ENCODE measurements around the gene SEMA5A. TPM values are rescaled to one million over a fixed set of nuclear protein-coding genes. Genes with fewer than 3 reads are reported as not detected.

Gene SEMA5A
- total and polyA plus RNA-seq, 2 of the 8 experiments (the other 6 are each of a cell fraction or from before 2014, with no cell fraction given): 5.3 to 8.9 TPM

- Histone ChIP-seq H3K36me3 (ENCODE audit: control insufficient read depth in 2 of 4, insufficient read depth in 4 of 4, low read length in 3 of 4) (no peaks in the 10 kb centered on the region), H3K4me3 (ENCODE audit: extremely low read depth in 1 of 4, insufficient read depth in 2 of 4, low read depth in 3 of 4, low read length in 4 of 4) (no peak overlapping the region), H3K4me2 (ENCODE audit: insufficient read depth in 1 of 2, low read depth in 2 of 2, low read length in 2 of 2) (no peak overlapping the region), H4K8ac (ENCODE audit: extremely low read depth, insufficient read depth, low read length) (no peak overlapping the region), H3K79me2 (ENCODE audit: control insufficient read depth in 1 of 2, insufficient read depth in 2 of 2, low read length in 2 of 2) (no peaks in the 10 kb centered on the region), H3K27ac (ENCODE audit: low read depth, low read length) (no peak overlapping the region), H3K23me2 (ENCODE audit: low read depth, low read length) (no peaks in the 10 kb centered on the region; the same call in 1 of the 2 replicates), H3K9ac (replicated peaks in 1 of 4; ENCODE audit: extremely low read depth in 1 of 4, low read depth in 3 of 4, low read length in 3 of 4) (no peak overlapping the region), H3K79me1 (ENCODE audit: low read depth, low read length) (no peaks in the 10 kb centered on the region), H2BK5ac (ENCODE audit: low read depth, low read length) (no peak overlapping the region), H4K20me1 (replicated peaks in 1 of 2; ENCODE audit: control insufficient read depth in 1 of 2, insufficient read depth in 2 of 2, low read length in 2 of 2) (no peaks in the 10 kb centered on the region), H4K5ac (ENCODE audit: insufficient read length, low read depth, low read length) (no peak overlapping the region), H2BK12ac (ENCODE audit: low read depth, low read length) (no peak overlapping the region), H3K27me3 (replicated peaks in 1 of 4; ENCODE audit: control insufficient read depth in 3 of 4, extremely low read depth in 1 of 4, insufficient read depth in 3 of 4, low read length in 3 of 4) (no peaks in the 10 kb centered on the region), H3K9me3 (ENCODE audit: insufficient read depth in 2 of 2, low read depth in 1 of 2, low read length in 1 of 2) (peaks cover 13 to 15% of the 10 kb centered on the region in 2 experiments; a peak in 3 of 4 replicates), H3K56ac (replicated peaks; ENCODE audit: insufficient read length, low read depth, low read length) (no peak overlapping the region), H2BK20ac (ENCODE audit: low read length) (no peak overlapping the region), H3K4ac (replicated peaks; ENCODE audit: insufficient read length, low read depth, low read length) (no peak overlapping the region), H3K18ac (ENCODE audit: extremely low read depth, low read length) (no peak overlapping the region), H2BK120ac (replicated peaks; ENCODE audit: low read depth, low read length) (no peak overlapping the region), H4K91ac (replicated peaks; ENCODE audit: insufficient read length, low read length) (no peak overlapping the region), H2BK15ac (ENCODE audit: low read length) (no peak overlapping the region), H3K23ac (ENCODE audit: insufficient read length) (no peak overlapping the region), H2AFZ (ENCODE audit: low read length) (no peak overlapping the region), H3K4me1 (replicated peaks in 1 of 4; ENCODE audit: control insufficient read depth in 3 of 4, insufficient read depth in 4 of 4, low read length in 3 of 4) (no peaks in the 10 kb centered on the region), H3K14ac (ENCODE audit: insufficient read length) (no peak overlapping the region), H2AK5ac (ENCODE audit: low read depth, low read length) (no peak overlapping the region)
- WGBS, 2 experiments (ENCODE audit: extremely low coverage in 1 of 2, insufficient coverage in 1 of 2, insufficient read length in 1 of 2, insufficient replicate concordance in 2 of 2, low coverage in 1 of 2, low lambda C conversion rate in 2 of 2, missing lambda C conversion rate in 1 of 2): 88% methylated on average over 2 of the region's 2 CpGs; no CpG with 5 or more reads in 1 of the 2 experiments
- FAIRE-seq (no peak), DNase-seq (ENCODE audit: low read depth in 1 of 2, low spot score in 2 of 2) (no peak)
- TF ChIP-seq, protein P1, sequence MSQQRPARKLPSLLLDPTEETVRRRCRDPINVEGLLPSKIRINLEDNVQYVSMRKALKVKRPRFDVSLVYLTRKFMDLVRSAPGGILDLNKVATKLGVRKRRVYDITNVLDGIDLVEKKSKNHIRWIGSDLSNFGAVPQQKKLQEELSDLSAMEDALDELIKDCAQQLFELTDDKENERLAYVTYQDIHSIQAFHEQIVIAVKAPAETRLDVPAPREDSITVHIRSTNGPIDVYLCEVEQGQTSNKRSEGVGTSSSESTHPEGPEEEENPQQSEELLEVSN (IDR thresholded peaks at IDR 0.05): no peak
- TF ChIP-seq SIRT6 (IDR thresholded peaks at IDR 0.05; ENCODE audit: low read length): no peak
- ChIA-PET CTCF (ENCODE audit: partially characterized antibody) (no interaction called here), POLR2A (ENCODE audit: partially characterized antibody) (no interaction called here)
Measured at GRCh38 chr5:9477537-9477936, 68.3 kb downstream of the SEMA5A start.

All from H1 (cell line).